GM21367 (cell line): ENCODE measurements around the gene ST6GALNAC6.
"Not testable (repeated sequence)": the region's sequence is repeated elsewhere in the genome, so short reads cannot be mapped to it uniquely, and the experiment has no call there.

Source experiments
- ATAC-seq: cut with Tn5 transposase; IDR thresholded peaks from one replicate; pipeline ENCODE4 v1.9.1; 2021; ENCODE audit not compliant: unreplicated experiment

The ST6GALNAC6 gene

GRCh38 chr9:127875306-127875966 lies 24.0 kb downstream of the ST6GALNAC6 start:
- no peak for ATAC-seq

GRCh38 chr9:127874301-127875221 lies 24.8 kb downstream of the ST6GALNAC6 start:
- no peak for ATAC-seq

GRCh38 chr9:127873886-127874285 lies 25.5 kb downstream of the ST6GALNAC6 start:
- ATAC-seq, result no peak

GRCh38 chr9:127873223-127873691 lies 26.1 kb downstream of the ST6GALNAC6 start:
- no peak for ATAC-seq

GRCh38 chr9:127872369-127873222 lies 26.8 kb downstream of the ST6GALNAC6 start:
- no peak for ATAC-seq

- ATAC-seq, result no peak
Measured at GRCh38 chr9:127871531-127871930, 27.9 kb downstream of the ST6GALNAC6 start.

GRCh38 chr9:127870887-127871286 lies 28.5 kb downstream of the ST6GALNAC6 start:
- ATAC-seq, result no peak

GRCh38 chr9:127870153-127870491 lies 29.3 kb downstream of the ST6GALNAC6 start:
- ATAC-seq, result not testable (repeated sequence)

GRCh38 chr9:127869310-127870152 lies 29.9 kb downstream of the ST6GALNAC6 start:
- no peak for ATAC-seq

GRCh38 chr9:127868278-127868902 lies 31.0 kb downstream of the ST6GALNAC6 start:
- no peak for ATAC-seq

- no peak for ATAC-seq
Measured at GRCh38 chr9:127867356-127868277, 31.8 kb downstream of the ST6GALNAC6 start.

GRCh38 chr9:127866535-127866934 lies 32.9 kb downstream of the ST6GALNAC6 start:
- ATAC-seq, result no peak

- no peak for ATAC-seq
Measured at GRCh38 chr9:127865645-127866464, 33.5 kb downstream of the ST6GALNAC6 start.

GRCh38 chr9:127863191-127863621 lies 36.2 kb downstream of the ST6GALNAC6 start:
- no peak for ATAC-seq

GRCh38 chr9:127862075-127863011 lies 37.1 kb downstream of the ST6GALNAC6 start:
- ATAC-seq, result no peak

GRCh38 chr9:127860779-127861178 lies 38.6 kb downstream of the ST6GALNAC6 start:
- ATAC-seq, result no peak

GRCh38 chr9:127860260-127860659 lies 39.1 kb downstream of the ST6GALNAC6 start:
- ATAC-seq, result no peak
